Measurements from ENCODE around the gene CLDN6. TPM values are rescaled to one million over a fixed set of nuclear protein-coding genes. Genes with fewer than 3 reads are reported as not detected.

The CLDN6 gene
- total and polyA plus RNA-seq, 3 donors from 2014 or later = 0.55 to 0.74 (median 0.70) TPM

- H3K27ac ChIP-seq = no peak within 1 kb of the TSS
- no peaks in the 10 kb centered on the region for H3K36me3 ChIP-seq (ENCODE audit: low read depth, missing control alignments)
- no peaks in the 10 kb centered on the region for H3K9me3 ChIP-seq
- no peak for TF ChIP-seq POLR2A (IDR thresholded peaks at IDR 0.05)
- TF ChIP-seq CTCF (IDR thresholded peaks at IDR 0.05) = no peak
- H3K4me1 ChIP-seq = peaks cover 14% of the 10 kb centered on the region
- peak within 1 kb of the TSS; percentile 24 to 47 for H3K4me3 ChIP-seq
- intact Hi-C loops (cut with DNase I; ENCODE audit: low total_unique reads) = no loop called here
- H3K27me3 ChIP-seq = no peaks in the 10 kb centered on the region
- 0% methylated on average over 48 of the region's 86 CpGs; no CpG with 5 or more reads in 1 of the 2 donors for WGBS, 2 donors
- no peak for DNase-seq
These were observed 28.0 kb upstream of the CLDN6 start, which contains the start of gene MMP25 for GRCh38 chr16:3045758-3046640. TSS of gene MMP25 (plus strand) at chr16:3046561. CDS start at chr16:3046918, 357 bp downstream.

DNA sequence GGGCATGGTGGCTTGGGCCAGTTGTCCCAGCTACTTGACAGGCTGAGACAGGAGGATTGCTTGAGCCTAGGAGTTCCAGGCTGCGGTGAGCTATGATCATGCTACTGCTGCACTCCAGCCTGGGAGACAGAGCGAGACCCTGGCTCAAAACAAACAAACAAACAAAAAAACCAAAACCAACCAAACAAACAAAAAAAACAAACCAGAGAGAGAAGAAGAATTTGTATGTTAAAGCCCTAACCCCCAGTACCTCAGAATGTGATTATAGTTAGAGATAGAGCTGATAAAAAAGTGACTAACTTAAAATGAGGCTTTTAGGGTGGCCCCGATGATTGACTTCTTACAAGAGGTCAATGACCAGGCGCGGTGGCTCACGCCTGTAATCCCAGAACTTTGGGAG is 26.7 kb upstream of the CLDN6 start:
- H3K27me3 ChIP-seq = no peaks in the 10 kb centered on the region
- TF ChIP-seq CTCF (IDR thresholded peaks at IDR 0.05) = no peak
- no peak for TF ChIP-seq POLR2A (IDR thresholded peaks at IDR 0.05)
- H3K4me1 ChIP-seq = peaks cover 14% of the 10 kb centered on the region
- no peak overlapping the region for H3K27ac ChIP-seq
- no peaks in the 10 kb centered on the region for H3K9me3 ChIP-seq
- DNase-seq = no peak
- no peaks in the 10 kb centered on the region for H3K36me3 ChIP-seq (ENCODE audit: low read depth, missing control alignments)
- H3K4me3 ChIP-seq = no peak overlapping the region
- WGBS, 2 donors = 48 to 79% methylated on average over 6 of the region's 6 CpGs
- intact Hi-C loops (cut with DNase I; ENCODE audit: low total_unique reads) = no loop called here

DNA sequence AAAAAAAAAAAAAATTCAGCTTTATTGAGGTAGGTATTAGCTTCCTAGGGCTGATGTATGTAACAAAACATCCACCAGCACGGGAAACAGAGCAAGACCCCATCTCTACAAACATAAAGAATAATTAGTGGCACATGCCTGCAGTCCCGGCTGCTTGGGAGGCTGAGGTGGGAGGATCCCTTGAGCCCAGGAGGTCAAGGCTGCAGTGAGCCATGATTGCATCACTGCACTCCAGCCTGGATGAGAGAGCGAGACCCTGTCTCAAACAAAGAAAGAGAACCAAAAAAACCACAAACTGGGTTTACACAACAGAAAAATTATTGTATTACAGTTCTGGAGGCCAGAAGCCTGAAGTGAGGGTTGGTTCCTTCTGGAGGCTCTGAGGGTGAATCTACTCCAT is 24.4 kb upstream of the CLDN6 start:
- intact Hi-C loops (cut with DNase I; ENCODE audit: low total_unique reads) = no loop called here
- Histone ChIP-seq H3K27ac (no peak overlapping the region), H3K4me1 (peaks cover 14% of the 10 kb centered on the region), H3K27me3 (no peaks in the 10 kb centered on the region), H3K36me3 (ENCODE audit: low read depth, missing control alignments) (no peaks in the 10 kb centered on the region), H3K9me3 (no peaks in the 10 kb centered on the region), H3K4me3 (no peak overlapping the region)
- TF ChIP-seq CTCF (IDR thresholded peaks at IDR 0.05) (no peak), POLR2A (IDR thresholded peaks at IDR 0.05) (no peak)
- no peak for DNase-seq
- 44 to 56% methylated on average over 3 of the region's 3 CpGs for WGBS, 2 donors

- no peaks in the 10 kb centered on the region for H3K27me3 ChIP-seq
- no peaks in the 10 kb centered on the region for H3K4me1 ChIP-seq
- intact Hi-C loops (cut with DNase I; ENCODE audit: low total_unique reads) = no loop called here
- WGBS, 2 donors = 73 to 85% methylated on average over 5 of the region's 5 CpGs
- no peaks in the 10 kb centered on the region for H3K36me3 ChIP-seq (ENCODE audit: low read depth, missing control alignments)
- no peak overlapping the region for H3K27ac ChIP-seq
- no peaks in the 10 kb centered on the region for H3K9me3 ChIP-seq
- no peak for TF ChIP-seq CTCF (IDR thresholded peaks at IDR 0.05)
- TF ChIP-seq POLR2A (IDR thresholded peaks at IDR 0.05) = no peak
- no peak for DNase-seq
- H3K4me3 ChIP-seq = no peak overlapping the region
These were observed 20.9 kb upstream of the CLDN6 start for GRCh38 chr16:3038896-3039295.

Data from testis (tissue), 3 donors.